OCI-LY7 (cell line): ENCODE measurements around the gene ADGRD2.

ENCODE experiments used
- CTCF ChIP-seq: fragments of 200-600 bp; sonication (generic); conservative IDR thresholded peaks from 2 replicates; pipeline ENCODE4 v1.5.1; 2014; ENCODE audit warnings: mild to moderate bottlenecking, antibody characterized with exemption, low read length, moderate library complexity, mixed read lengths
- EZH2phosphoT487 ChIP-seq: fragments of 200-600 bp; sonication (generic); IDR thresholded peaks from 2 replicates; pipeline ENCODE4 v1.6.1; 2018; ENCODE audit warnings: low read depth, borderline replicate concordance, mild to moderate bottlenecking, mixed run types, antibody characterized with exemption, low read length, moderate library complexity, mixed read lengths

DNA sequence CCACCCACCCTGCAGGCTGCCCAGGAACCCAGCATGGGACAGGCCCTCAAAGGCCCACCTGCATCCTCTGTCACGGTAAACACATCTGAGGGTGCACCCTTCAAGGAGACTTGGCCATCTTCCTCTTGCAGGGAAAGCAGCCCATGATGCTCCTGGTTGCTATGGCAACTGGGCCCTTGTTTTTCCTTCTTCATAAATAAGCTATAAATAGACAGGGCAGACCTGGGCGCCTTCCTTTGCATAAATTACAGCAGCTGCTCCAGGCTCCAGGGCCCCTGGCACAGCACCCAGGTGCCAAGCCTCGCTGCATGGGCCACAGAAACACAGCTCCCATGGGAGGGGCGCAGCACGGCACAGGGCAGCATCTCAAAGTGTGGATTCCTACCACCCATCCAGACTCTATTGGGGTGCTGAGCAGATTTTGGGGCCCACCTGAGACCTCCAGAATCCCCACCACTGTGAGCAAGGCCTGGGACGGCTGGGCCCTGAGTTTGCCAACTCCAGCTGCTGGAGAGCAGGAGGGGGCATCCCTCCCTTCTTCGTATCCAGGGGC lies 29.2 kb upstream of the ADGRD2 start:
- TF ChIP-seq EZH2phosphoT487: no peak
- TF ChIP-seq CTCF: no peak
